ENCODE data around the gene KCNQ1.
A peak's percentile ranks its signal among the peaks of the same experiment; 100 is the strongest.

The KCNQ1 gene

DNA sequence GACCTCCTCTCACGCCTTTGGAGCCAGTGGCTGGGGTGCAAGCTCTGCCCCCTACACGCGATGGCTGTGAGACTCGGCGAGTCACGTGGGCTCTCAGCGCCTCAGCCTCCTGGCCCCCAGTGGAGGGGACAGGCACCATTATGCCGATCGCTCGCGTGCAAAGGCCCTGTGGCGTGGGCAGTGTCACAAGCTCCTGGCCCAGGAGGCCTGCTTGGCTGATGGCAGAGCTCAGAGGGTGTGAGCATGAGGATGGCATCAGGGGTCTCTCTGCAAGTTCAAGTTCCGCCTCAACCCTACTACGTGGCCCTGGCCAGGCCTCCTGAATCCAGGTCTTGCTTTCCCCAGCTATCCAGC is 345.7 kb downstream of the KCNQ1 start:
- H3K27me3 ChIP-seq (replicated peaks in 2 of 5; ENCODE audit: control insufficient read depth in 4 of 5, insufficient read depth in 5 of 5, low read length in 4 of 5), result no peaks in the 10 kb centered on the region
- ChIA-PET CTCF (interaction anchor here (1.1 to 2.3 kb wide), 5 partner anchors 8 to 79 kb away, joined by 3 to 10 read pairs (median 6); no protein-coding TSS in a partner anchor), POLR2A (interaction anchor here (1.4 kb wide), 1 partner anchor 10 kb away, joined by 3 read pairs; no protein-coding TSS in a partner anchor)
- peaks cover 0 to 6% (median 0%) of the 10 kb centered on the region in 5 experiments for H3K9me3 ChIP-seq (ENCODE audit: control extremely low read depth in 1 of 5, control insufficient read depth in 4 of 5, insufficient read depth in 2 of 5, low read depth in 1 of 5, low read length in 4 of 5)
- DNase-seq, result no peak
- peaks cover 0 to 45% (median 35%) of the 10 kb centered on the region in 4 experiments for H3K4me1 ChIP-seq (ENCODE audit: control extremely low read depth in 1 of 4, control insufficient read depth in 4 of 4, insufficient read depth in 4 of 4, low read length in 3 of 4)
- H3K36me3 ChIP-seq (ENCODE audit: control insufficient read depth in 4 of 4, insufficient read depth in 4 of 4, low read length in 3 of 4), result no peaks in the 10 kb centered on the region
- WGBS (ENCODE audit: insufficient coverage), result 98% methylated on average over 13 of the region's 14 CpGs
- H3K4me3 ChIP-seq (ENCODE audit: control insufficient read depth in 1 of 7, extremely low read depth in 1 of 7, insufficient read depth in 4 of 7, low read depth in 2 of 7, low read length in 6 of 7), result no peak overlapping the region
- H3K27ac ChIP-seq (ENCODE audit: insufficient read depth in 1 of 2, low read depth in 1 of 2, low read length in 2 of 2, poor library complexity in 1 of 2, severe bottlenecking in 2 of 2), result no peak overlapping the region

DNA sequence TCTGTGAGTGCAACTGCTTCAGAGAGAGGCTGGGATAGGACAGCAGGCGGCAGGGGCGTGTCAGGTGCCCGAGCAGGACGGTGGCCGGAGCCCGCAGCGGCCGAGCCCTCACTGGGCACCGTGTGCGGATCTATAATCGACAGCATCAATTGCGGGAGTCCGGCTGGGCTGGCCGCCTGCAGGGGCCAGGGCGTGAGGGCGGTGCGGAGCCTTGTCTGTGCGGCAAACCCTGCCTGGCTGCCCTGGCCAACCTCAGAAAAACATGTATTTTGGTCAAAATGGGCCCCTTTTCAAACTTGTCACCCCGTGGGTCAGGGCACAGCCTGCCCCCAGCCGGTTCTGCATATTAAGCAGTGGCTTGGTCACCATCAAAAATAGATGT is 346.3 kb downstream of the KCNQ1 start:
- H3K36me3 ChIP-seq (ENCODE audit: control insufficient read depth in 4 of 4, insufficient read depth in 4 of 4, low read length in 3 of 4), result no peaks in the 10 kb centered on the region
- WGBS (ENCODE audit: insufficient coverage), result 87% methylated on average over 20 of the region's 20 CpGs
- H3K4me3 ChIP-seq (ENCODE audit: control insufficient read depth in 1 of 7, extremely low read depth in 1 of 7, insufficient read depth in 4 of 7, low read depth in 2 of 7, low read length in 6 of 7), result peak overlapping the region in 4 of 7 experiments; percentile 25 to 70 (median 65)
- H3K27me3 ChIP-seq (replicated peaks in 2 of 5; ENCODE audit: control insufficient read depth in 4 of 5, insufficient read depth in 5 of 5, low read length in 4 of 5), result no peaks in the 10 kb centered on the region
- peaks cover 0 to 4% (median 0%) of the 10 kb centered on the region in 5 experiments for H3K9me3 ChIP-seq (ENCODE audit: control extremely low read depth in 1 of 5, control insufficient read depth in 4 of 5, insufficient read depth in 2 of 5, low read depth in 1 of 5, low read length in 4 of 5)
- DNase-seq, result no peak
- H3K27ac ChIP-seq (ENCODE audit: insufficient read depth in 1 of 2, low read depth in 1 of 2, low read length in 2 of 2, poor library complexity in 1 of 2, severe bottlenecking in 2 of 2), result no peak overlapping the region
- CTCF ChIA-PET, result interaction anchor here (1.1 to 2.3 kb wide), 2 partner anchors 21 to 78 kb away, joined by 3 to 10 read pairs; no protein-coding TSS in a partner anchor
- POLR2A ChIA-PET, result no interaction called here
- peaks cover 0 to 45% (median 35%) of the 10 kb centered on the region in 4 experiments for H3K4me1 ChIP-seq (ENCODE audit: control extremely low read depth in 1 of 4, control insufficient read depth in 4 of 4, insufficient read depth in 4 of 4, low read length in 3 of 4)

DNA sequence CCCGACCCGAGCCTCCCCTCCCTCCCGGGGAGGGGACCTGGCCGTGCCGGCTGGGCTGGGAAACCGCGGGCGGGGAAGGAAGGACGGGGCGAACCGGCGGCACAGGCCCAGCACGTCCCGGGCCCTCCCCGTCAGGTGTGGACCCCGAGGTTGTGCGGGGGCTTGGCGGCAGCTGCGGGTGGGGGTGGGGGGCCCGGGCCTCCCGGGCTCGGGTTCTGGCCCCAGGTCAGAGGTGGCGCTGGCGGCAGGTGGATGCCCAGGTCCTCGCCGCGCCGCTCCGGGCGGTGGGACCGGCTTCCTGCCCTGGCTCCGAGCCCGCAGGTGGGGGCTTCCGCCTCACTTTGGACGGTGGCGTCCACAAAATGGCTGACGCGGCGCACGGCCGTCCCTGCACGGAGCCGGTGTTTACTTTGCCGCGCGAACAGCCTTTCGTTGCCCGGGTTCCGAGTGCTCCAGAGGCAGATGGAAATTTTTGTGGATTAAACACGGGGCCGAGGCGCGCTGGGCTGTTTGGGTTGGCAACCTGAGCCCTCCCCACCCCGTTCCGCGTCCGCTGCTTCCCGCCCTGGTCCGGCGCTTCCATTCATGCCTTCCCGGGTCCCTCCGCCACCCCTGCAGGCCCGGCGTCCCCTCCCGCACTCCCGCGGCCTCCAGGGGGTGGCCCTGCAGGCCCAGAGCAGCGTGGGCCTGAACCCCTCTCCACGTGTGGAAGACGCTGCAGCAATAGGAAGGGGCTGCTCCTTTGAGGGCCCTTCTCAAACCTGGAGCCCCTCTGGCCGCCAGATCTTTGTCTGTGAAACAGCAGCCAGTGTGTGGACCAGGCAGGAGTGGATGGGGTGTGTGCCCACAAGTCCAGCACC is 346.9 kb downstream of the KCNQ1 start:
- 14% methylated on average over 63 of the region's 71 CpGs for WGBS (ENCODE audit: insufficient coverage)
- Histone ChIP-seq H3K27ac (ENCODE audit: insufficient read depth in 1 of 2, low read depth in 1 of 2, low read length in 2 of 2, poor library complexity in 1 of 2, severe bottlenecking in 2 of 2) (no peak overlapping the region), H3K27me3 (replicated peaks in 2 of 5; ENCODE audit: control insufficient read depth in 4 of 5, insufficient read depth in 5 of 5, low read length in 4 of 5) (no peaks in the 10 kb centered on the region), H3K4me1 (ENCODE audit: control extremely low read depth in 1 of 4, control insufficient read depth in 4 of 4, insufficient read depth in 4 of 4, low read length in 3 of 4) (peaks cover 0 to 45% (median 35%) of the 10 kb centered on the region in 4 experiments), H3K9me3 (ENCODE audit: control extremely low read depth in 1 of 5, control insufficient read depth in 4 of 5, insufficient read depth in 2 of 5, low read depth in 1 of 5, low read length in 4 of 5) (peaks cover 0 to 3% (median 0%) of the 10 kb centered on the region in 5 experiments), H3K36me3 (ENCODE audit: control insufficient read depth in 4 of 4, insufficient read depth in 4 of 4, low read length in 3 of 4) (no peaks in the 10 kb centered on the region), H3K4me3 (ENCODE audit: control insufficient read depth in 1 of 7, extremely low read depth in 1 of 7, insufficient read depth in 4 of 7, low read depth in 2 of 7, low read length in 6 of 7) (peak overlapping the region in 5 of 7 experiments; percentile 28 to 70 (median 62))
- ChIA-PET CTCF (no interaction called here), POLR2A (no interaction called here)
- DNase-seq, result peak in 1 of 3 donors; percentile 52

DNA sequence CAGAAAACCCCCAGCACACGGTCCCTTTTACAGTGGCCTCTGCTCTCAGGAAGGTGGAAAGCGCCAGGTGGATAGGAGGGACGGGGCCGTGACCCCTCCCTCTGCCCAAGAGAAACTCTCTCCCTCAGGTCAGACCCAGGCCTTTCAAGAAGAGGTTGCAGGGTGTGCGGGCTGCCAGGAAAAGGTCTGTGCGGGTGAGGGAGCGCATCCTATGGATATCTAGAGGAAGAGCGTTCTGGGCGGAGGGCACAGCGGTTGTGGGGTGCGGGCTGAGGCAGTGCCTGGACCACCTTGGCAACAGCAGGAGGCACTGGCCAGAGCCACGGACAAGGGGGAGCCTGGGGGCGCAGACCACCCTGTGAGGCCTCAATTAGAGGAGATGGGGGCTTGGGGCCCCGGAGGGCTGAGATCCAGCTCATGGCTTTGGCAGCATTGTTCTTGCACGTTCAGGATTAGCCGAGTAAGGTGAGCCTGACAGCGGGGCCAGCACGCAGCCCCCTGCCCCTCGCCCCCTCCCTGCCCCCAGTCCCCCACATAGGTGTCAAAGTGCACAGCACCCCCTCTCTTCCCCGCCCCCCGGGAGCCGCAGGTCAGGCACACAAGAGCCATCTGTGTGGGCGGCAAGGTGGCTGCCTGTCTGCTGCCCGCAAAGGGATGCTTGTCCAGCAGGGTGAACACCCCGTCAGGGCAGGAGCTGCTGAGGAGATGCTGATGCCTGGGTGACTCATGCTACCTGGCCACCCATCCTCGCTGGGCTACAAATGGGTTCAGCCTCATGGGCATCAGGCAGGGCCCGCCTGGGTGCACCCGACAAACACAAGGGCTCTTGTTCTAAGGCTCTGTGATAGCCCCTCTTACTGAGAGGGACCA is 347.8 kb downstream of the KCNQ1 start:
- CTCF ChIA-PET, result interaction anchor here (1.8 kb wide), 1 partner anchor 8 kb away, joined by 9 read pairs; no protein-coding TSS in a partner anchor
- Histone ChIP-seq H3K36me3 (ENCODE audit: control insufficient read depth in 4 of 4, insufficient read depth in 4 of 4, low read length in 3 of 4) (no peaks in the 10 kb centered on the region), H3K4me1 (ENCODE audit: control extremely low read depth in 1 of 4, control insufficient read depth in 4 of 4, insufficient read depth in 4 of 4, low read length in 3 of 4) (peaks cover 0 to 45% (median 37%) of the 10 kb centered on the region in 4 experiments), H3K27me3 (replicated peaks in 2 of 5; ENCODE audit: control insufficient read depth in 4 of 5, insufficient read depth in 5 of 5, low read length in 4 of 5) (no peaks in the 10 kb centered on the region), H3K9me3 (ENCODE audit: control extremely low read depth in 1 of 5, control insufficient read depth in 4 of 5, insufficient read depth in 2 of 5, low read depth in 1 of 5, low read length in 4 of 5) (peaks cover 0 to 3% (median 0%) of the 10 kb centered on the region in 5 experiments), H3K4me3 (ENCODE audit: control insufficient read depth in 1 of 7, extremely low read depth in 1 of 7, insufficient read depth in 4 of 7, low read depth in 2 of 7, low read length in 6 of 7) (peak overlapping the region in 1 of 7 experiments; percentile 70), H3K27ac (ENCODE audit: insufficient read depth in 1 of 2, low read depth in 1 of 2, low read length in 2 of 2, poor library complexity in 1 of 2, severe bottlenecking in 2 of 2) (no peak overlapping the region)
- POLR2A ChIA-PET, result interaction anchor here (1.2 kb wide), 1 partner anchor 15 kb away, joined by 4 read pairs; no protein-coding TSS in a partner anchor
- no peak for DNase-seq
- 96% methylated on average over 24 of the region's 28 CpGs for WGBS (ENCODE audit: insufficient coverage)

DNA sequence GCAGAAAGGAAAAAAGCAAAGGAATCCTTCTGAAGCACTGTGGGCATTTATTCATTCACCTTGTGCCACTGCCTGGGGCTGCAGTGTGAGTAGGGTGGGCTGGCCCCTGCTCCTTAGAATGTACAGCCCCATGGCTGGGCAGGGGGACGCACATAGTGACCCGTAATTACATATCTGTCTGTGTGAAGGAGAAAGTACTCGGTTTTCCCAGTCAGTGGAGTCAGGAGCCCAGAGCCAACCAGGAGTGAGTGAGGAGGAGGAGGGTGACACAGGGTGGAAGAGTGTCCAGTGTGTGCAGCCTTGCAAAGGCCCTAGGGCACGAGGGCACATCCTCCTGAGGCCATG is 348.9 kb downstream of the KCNQ1 start:
- Histone ChIP-seq H3K36me3 (ENCODE audit: control insufficient read depth in 4 of 4, insufficient read depth in 4 of 4, low read length in 3 of 4) (no peaks in the 10 kb centered on the region), H3K27ac (ENCODE audit: insufficient read depth in 1 of 2, low read depth in 1 of 2, low read length in 2 of 2, poor library complexity in 1 of 2, severe bottlenecking in 2 of 2) (no peak overlapping the region), H3K27me3 (replicated peaks in 2 of 5; ENCODE audit: control insufficient read depth in 4 of 5, insufficient read depth in 5 of 5, low read length in 4 of 5) (no peaks in the 10 kb centered on the region), H3K9me3 (ENCODE audit: control extremely low read depth in 1 of 5, control insufficient read depth in 4 of 5, insufficient read depth in 2 of 5, low read depth in 1 of 5, low read length in 4 of 5) (peaks cover 0 to 3% (median 0%) of the 10 kb centered on the region in 5 experiments), H3K4me1 (ENCODE audit: control extremely low read depth in 1 of 4, control insufficient read depth in 4 of 4, insufficient read depth in 4 of 4, low read length in 3 of 4) (peaks cover 0 to 38% (median 33%) of the 10 kb centered on the region in 4 experiments), H3K4me3 (ENCODE audit: control insufficient read depth in 1 of 7, extremely low read depth in 1 of 7, insufficient read depth in 4 of 7, low read depth in 2 of 7, low read length in 6 of 7) (no peak overlapping the region)
- 100% methylated on average over 2 of the region's 4 CpGs for WGBS (ENCODE audit: insufficient coverage)
- POLR2A ChIA-PET, result interaction anchor here (1.2 kb wide), 1 partner anchor 14 kb away, joined by 4 read pairs; no protein-coding TSS in a partner anchor
- no peak for DNase-seq
- CTCF ChIA-PET, result interaction anchor here (0.7 to 1.8 kb wide), 2 partner anchors 10 to 13 kb away, joined by 3 to 9 read pairs; no protein-coding TSS in a partner anchor

DNA sequence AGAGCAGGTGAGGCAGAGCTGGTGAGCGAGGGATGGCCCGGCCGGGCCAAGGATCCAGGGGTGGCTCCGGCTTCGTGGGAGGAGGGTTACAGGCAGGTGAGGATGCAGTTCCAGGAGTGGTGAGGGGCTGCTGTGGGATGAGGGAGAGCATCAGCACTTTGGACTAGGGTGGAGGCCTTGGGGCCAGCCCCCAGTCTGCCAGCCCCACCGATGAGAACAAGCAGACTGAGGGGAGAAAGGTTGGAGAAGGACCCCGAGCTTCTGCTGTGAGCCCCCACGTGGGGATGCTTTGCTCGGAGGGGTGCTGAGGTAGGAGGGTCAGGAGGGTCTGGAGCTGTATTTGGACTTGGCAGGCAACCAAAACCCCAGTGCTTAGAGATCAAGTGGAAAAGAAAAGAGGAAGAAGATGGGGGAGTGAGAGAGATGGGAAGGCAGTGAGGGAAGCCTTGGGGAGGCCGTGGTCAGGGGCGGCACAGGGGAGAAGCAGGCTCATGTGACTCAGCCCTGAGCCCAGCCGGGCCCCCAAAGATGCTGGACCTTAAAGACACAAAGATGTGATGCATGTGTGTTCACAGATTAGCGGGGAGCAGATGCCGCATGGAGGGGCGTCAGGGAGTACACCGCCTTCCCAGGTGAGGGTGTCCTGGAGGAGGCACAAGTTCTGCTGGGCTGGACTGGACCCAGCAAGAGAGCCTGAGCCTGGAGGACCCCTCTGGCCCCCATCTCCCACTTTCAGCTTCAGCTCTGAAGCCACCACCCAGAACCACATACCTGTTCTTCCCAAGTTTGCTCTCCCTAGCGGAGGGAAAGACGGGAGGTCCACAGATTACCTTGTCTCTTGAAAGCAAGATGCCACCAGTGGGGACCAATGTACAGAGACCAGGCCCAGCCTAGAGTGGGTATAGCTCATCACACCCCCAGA is 349.5 kb downstream of the KCNQ1 start:
- 63% methylated on average over 17 of the region's 18 CpGs for WGBS (ENCODE audit: insufficient coverage)
- H3K9me3 ChIP-seq (ENCODE audit: control extremely low read depth in 1 of 5, control insufficient read depth in 4 of 5, insufficient read depth in 2 of 5, low read depth in 1 of 5, low read length in 4 of 5), result peaks cover 0 to 5% (median 2%) of the 10 kb centered on the region in 5 experiments
- H3K27me3 ChIP-seq (replicated peaks in 2 of 5; ENCODE audit: control insufficient read depth in 4 of 5, insufficient read depth in 5 of 5, low read length in 4 of 5), result no peaks in the 10 kb centered on the region
- ChIA-PET CTCF (interaction anchor here (0.6 to 1.8 kb wide), 8 partner anchors 10 to 261 kb away, joined by 3 to 9 read pairs (median 4); no protein-coding TSS in a partner anchor), POLR2A (interaction anchor here (1.2 kb wide), 1 partner anchor 13 kb away, joined by 4 read pairs; no protein-coding TSS in a partner anchor)
- H3K4me1 ChIP-seq (ENCODE audit: control extremely low read depth in 1 of 4, control insufficient read depth in 4 of 4, insufficient read depth in 4 of 4, low read length in 3 of 4), result peaks cover 0 to 33% (median 28%) of the 10 kb centered on the region in 4 experiments
- peak in 2 of 3 donors; percentile 48 to 54 for DNase-seq
- peak overlapping the region in 1 of 7 experiments; percentile 3 for H3K4me3 ChIP-seq (ENCODE audit: control insufficient read depth in 1 of 7, extremely low read depth in 1 of 7, insufficient read depth in 4 of 7, low read depth in 2 of 7, low read length in 6 of 7)
- H3K27ac ChIP-seq (ENCODE audit: insufficient read depth in 1 of 2, low read depth in 1 of 2, low read length in 2 of 2, poor library complexity in 1 of 2, severe bottlenecking in 2 of 2), result no peak overlapping the region
- H3K36me3 ChIP-seq (ENCODE audit: control insufficient read depth in 4 of 4, insufficient read depth in 4 of 4, low read length in 3 of 4), result no peaks in the 10 kb centered on the region

Data from common myeloid progenitor, CD34-positive (primary cell).